Renal cortical epithelial cell (primary cell): ENCODE measurements around the gene ZNHIT3. TPM values are rescaled to one million over a fixed set of nuclear protein-coding genes. Genes with fewer than 3 reads are reported as not detected.

Experiments used
- DNase-seq: peaks from one replicate; pipeline ENCODE4 v3.0.0-alpha.2; 2011; ENCODE audit warnings: low read depth
- total RNA-seq: library from RNA; depleted of rRNA; stranded (reverse); fragments of >200 nt; gene quantifications from 2 replicates; pipeline ENCODE4 v1.2.3, GENCODE V29; 2014

The ZNHIT3 gene
- total RNA-seq, 1 donor from 2014 or later = 26.8 TPM

DNA sequence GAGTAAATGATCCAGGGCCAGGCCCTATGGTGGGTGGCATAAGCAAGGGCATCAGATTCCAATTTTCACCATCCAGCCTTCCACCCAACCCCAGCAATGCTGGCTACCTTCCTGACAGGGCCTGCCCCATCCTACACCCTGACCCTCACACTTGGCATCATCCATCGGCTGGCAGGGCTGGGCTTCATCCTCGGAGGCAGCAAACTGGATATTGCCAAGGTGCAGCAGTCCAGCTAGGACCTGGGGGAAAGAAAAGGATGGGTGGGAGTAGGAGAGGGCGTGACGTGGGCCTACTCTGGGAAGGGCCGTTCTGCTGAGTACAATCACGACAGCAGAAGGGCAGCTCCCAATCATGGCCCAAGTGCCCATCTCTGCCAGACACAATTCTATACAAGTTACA is 24.7 kb downstream of the ZNHIT3 start:
- DNase-seq = no peak

DNA sequence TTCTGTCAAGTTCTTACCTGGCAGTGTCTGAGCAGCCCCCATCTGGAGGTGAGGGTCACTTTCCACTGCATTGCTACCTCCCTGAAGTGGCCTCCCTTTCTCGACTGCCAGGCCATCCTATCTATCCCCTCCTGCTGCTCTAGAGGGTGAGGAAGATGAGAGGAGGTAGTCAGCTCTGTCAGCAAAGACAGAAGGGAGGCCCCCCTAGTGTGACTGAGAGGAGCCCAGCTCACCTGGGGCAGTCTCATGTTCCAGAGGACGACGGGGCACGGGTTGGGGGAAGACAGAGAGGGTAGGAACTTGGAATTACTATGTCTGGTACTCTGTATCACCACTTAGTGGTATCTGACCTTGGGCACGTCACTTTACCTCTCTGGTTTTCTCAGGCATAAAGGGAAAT is 26.2 kb downstream of the ZNHIT3 start:
- DNase-seq = no peak

DNA sequence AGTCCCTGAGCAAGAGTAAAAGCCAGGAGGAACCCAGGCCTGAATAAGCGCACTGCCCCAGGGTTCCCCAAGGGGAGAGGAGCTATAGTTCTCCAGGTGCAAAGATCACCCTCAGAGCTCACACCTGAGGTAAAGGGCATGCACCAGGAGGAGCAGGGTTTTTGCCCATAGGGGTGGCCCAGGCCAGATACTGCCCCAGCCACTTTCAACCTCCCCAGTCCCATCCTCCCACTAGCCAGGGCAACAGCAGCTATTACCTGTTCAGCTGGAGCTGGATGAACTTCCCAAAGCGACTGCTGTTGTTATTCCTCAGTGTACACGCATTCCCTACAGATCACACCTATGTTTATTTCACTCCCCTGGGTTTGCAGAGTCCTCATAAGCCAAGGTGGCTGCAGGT is 28.4 kb downstream of the ZNHIT3 start:
- DNase-seq = no peak

- no peak for DNase-seq
These were observed 29.4 kb downstream of the ZNHIT3 start for GRCh38 chr17:36515837-36516236.

GRCh38 chr17:36523113-36523512 is 36.6 kb downstream of the ZNHIT3 start:
- no peak for DNase-seq

- DNase-seq = peak; percentile 23
These were observed 38.0 kb downstream of the ZNHIT3 start for GRCh38 chr17:36524428-36524876.

DNA sequence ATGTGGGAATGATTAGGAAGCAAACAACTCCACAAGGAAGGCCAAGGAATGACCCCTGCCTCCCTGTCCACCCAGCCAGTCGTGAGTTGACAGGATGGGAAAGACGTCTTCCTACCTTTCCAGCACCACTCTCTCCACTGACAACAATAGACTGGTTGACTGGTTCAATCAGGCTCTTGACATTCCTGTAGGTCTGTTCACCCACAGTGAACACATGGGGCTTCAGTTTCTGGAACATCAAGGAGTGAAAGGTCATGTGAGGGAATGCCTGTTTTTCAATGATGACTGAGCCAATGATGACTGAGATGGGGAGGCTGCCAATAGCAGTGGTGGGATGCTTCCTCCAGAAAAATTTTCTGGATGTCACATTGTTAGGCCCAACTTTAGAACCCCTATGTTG is 38.6 kb downstream of the ZNHIT3 start:
- no peak for DNase-seq

DNA sequence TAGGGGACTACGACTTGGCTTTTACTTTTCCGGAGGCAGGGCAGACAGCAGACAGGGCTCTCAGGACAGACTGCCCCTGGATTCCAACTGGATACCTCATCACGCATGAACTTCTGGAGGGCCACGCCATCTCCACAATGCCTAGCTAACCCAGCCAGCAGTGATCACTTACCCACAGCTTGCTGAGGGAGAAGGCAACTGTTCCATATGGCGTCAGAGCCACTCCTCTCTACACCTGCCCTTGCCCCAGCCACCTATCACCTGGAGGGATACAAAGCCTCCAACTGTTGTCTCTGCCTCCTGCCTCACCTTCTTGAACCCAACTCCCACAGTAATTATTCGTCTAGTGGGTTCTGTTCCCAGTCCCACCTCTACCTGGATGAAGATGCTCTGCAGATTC is 39.4 kb downstream of the ZNHIT3 start:
- DNase-seq = no peak

GRCh38 chr17:36527621-36528250 is 41.3 kb downstream of the ZNHIT3 start:
- no peak for DNase-seq

- peak; percentile 29 for DNase-seq
These were observed 42.6 kb downstream of the ZNHIT3 start for GRCh38 chr17:36529121-36529520.

- no peak for DNase-seq
These were observed 46.0 kb downstream of the ZNHIT3 start for GRCh38 chr17:36532435-36532975.

GRCh38 chr17:36533935-36534839 is 47.7 kb downstream of the ZNHIT3 start:
- peak; percentile 83 for DNase-seq

- DNase-seq = peak; percentile 73
These were observed 48.6 kb downstream of the ZNHIT3 start, which contains the start of the genes MYO19 and PIGW for GRCh38 chr17:36534840-36535668. TSS of gene MYO19 (minus strand) at chr17:36534868. CDS start at chr17:36532538, 2,330 bp downstream. TSS of gene PIGW (plus strand) at chr17:36534987. CDS start at chr17:36537102, 2,115 bp downstream.

DNA sequence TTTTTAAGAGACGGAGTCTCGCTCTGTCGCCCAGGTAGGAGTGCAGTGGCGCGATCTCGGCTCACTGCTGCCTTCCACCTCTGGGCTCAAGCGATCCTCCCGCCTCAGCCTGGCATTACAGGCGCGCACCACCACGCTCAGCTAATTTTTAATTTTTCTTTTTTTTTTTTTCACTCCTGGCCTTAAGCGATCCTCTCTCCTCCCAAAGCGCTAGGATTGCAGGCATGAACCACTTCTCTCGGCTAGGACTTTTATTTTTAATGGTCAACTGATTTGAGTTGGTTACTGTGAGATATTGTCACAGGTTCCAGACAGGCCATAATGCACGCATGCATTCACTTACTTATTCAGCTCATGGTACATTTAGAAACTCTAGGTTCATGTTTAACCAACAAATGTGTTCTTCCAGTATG is 49.2 kb downstream of the ZNHIT3 start:
- DNase-seq = no peak

DNA sequence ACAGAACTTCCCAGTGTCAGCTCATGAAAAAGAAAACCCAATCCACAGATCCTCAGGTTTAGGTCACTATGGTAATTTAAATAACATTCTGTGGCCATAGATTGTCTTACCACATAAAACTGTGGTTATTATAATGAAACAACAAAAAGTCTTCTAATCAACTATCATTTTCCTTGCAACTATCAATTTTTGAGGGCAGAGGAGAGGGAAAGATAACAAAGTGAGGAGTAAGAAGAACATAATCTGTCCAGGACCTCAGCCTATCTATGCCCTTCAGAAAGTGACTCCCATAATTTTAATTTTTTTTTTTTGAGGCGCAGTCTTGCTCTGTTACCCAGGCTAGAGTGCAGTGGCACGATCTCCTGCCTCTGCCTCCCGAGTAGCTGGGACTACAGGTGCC is 54.2 kb downstream of the ZNHIT3 start:
- DNase-seq = no peak

DNA sequence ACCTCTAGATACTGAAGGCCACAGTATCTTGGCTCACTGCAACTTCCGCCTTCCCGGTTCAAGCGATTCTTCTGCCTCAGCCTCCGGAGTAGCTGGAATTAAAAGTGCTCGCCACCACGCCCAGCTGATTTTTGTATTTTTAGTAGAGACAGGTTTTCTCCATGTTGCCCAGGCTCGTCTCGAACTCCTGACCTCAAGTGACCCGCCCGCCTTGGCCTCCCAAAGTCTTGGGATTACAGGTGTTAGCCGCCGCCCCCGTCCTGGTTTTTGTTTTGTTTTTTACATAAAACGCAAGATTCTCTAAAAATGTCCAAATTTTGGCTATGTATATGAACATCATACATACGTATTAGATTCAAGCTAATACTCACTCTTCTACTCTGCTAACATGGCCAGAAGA is 56.3 kb downstream of the ZNHIT3 start:
- no peak for DNase-seq

DNA sequence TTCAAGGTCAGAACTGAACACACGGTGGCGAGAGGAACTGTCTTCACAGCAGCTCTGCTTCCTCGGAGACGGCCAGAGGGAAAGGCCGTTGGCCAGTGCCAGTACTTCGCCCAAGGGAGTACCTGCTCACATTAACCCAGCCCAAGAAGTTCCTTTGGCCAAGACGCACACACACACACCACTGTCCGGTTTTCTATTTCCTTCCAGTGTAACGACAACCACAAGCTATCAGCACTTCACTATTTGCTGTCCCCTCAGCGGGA is 57.5 kb downstream of the ZNHIT3 start:
- peak; percentile 64 for DNase-seq

- DNase-seq = peak; percentile 64
These were observed 58.0 kb downstream of the ZNHIT3 start, which contains the start of gene GGNBP2 for GRCh38 chr17:36544307-36545076. TSS of gene GGNBP2 (plus strand) at chr17:36544919. CDS start at chr17:36545725, 806 bp downstream.

- no peak for DNase-seq
These were observed 58.6 kb downstream of the ZNHIT3 start for GRCh38 chr17:36545077-36545464.
